22Rv1 (cell line): ENCODE results near the gene RNGTT.

Experiments
- H3K27ac ChIP-seq: fragments of 450-650 bp; 2 replicates; pipeline ENCODE4 v1.5.1; 2017
- ZFX ChIP-seq: fragments of 450-650 bp; IDR thresholded peaks from 2 replicates; pipeline ENCODE4 v1.6.1; 2017; ENCODE audit warnings: antibody characterized with exemption, borderline replicate concordance
- TF ChIP-seq, protein P1 (sequence below): fragments of 450-650 bp; IDR thresholded peaks from 2 replicates; pipeline ENCODE4 v1.5.1; 2017; ENCODE audit warnings: mild to moderate bottlenecking

Gene RNGTT

DNA sequence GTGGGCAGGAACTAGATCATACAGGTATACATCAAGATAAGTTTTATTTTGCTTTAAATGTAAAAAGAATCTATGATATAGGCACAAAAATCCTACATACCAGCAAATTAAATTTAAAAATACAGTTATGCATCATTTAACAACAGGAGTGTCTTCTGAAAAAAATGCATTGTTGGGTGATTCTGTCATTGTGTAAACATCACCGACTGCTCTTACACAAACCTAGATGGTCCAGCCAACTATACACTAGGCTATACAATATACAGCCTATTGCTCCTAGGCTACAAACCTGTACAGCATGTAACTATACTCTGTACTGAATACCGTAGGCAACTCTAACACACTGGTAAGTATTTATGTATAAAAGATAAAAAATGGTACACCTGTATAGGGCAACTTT, 139.4 kb downstream of the RNGTT start:
- no peak overlapping the region for H3K27ac ChIP-seq
- TF ChIP-seq, protein P1, sequence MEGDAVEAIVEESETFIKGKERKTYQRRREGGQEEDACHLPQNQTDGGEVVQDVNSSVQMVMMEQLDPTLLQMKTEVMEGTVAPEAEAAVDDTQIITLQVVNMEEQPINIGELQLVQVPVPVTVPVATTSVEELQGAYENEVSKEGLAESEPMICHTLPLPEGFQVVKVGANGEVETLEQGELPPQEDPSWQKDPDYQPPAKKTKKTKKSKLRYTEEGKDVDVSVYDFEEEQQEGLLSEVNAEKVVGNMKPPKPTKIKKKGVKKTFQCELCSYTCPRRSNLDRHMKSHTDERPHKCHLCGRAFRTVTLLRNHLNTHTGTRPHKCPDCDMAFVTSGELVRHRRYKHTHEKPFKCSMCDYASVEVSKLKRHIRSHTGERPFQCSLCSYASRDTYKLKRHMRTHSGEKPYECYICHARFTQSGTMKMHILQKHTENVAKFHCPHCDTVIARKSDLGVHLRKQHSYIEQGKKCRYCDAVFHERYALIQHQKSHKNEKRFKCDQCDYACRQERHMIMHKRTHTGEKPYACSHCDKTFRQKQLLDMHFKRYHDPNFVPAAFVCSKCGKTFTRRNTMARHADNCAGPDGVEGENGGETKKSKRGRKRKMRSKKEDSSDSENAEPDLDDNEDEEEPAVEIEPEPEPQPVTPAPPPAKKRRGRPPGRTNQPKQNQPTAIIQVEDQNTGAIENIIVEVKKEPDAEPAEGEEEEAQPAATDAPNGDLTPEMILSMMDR, result no peak
- TF ChIP-seq ZFX, result no peak

DNA sequence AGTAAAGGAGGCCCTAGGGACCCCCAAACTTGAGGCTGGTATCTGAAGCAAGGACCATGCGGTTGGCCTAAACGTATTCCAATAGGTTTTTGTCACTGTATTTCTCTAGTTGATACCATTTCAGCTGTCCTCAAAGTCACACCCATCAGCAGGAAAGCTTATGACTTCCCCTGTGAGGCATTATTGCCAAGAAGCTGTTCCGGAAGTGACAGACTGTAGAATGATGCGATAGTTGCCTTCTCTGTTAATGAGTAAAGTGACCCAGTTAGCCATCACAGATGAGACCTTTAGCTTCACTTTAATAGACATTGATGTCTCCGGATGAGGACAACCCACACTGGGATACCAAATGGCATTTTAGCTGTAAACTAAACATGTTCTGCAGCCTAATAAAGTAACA, 147.9 kb downstream of the RNGTT start:
- TF ChIP-seq ZFX, result no peak

DNA sequence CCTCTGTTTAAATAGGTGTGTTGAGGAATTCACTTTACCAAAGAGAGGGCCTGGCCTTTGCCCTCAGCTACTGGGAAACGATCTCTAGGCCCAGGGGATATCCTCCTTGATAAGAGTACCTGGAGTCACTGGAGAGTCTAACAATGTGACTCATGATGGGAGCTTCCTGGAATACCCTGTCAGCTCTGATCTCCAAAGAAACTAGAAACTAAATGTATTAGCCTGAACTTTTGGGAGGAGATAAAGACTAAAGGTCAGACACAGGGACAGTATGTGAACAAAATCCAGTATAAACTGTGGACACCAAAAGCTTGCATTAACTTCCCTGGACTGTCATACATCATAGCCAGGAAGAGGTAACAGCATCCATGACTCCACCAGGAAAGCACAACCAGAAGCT, 148.5 kb downstream of the RNGTT start:
- TF ChIP-seq ZFX, result no peak
- TF ChIP-seq, protein P1, result no peak
- H3K27ac ChIP-seq, result no peak overlapping the region

More for the DNA sequence above, 147.9 kb downstream of the RNGTT start:
- no peak overlapping the region for H3K27ac ChIP-seq

DNA sequence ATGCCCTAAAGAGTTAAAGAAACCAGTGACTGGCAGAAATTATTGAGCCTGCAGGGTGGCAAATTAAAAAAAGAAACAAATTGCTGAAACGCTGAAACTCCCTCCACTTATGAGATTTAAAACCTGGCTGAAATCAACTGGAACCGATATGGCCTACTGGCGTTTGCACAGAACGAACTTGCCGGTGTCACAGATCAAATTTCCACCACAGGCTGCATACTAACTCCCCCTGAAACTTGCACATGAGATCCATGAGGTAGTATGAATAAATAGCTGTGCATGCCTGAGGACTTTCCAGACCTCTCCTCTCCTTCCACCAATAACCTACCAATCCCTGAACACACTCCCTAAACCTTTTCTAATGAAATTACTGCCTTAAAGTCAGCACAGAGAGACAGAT, 150.4 kb downstream of the RNGTT start:
- H3K27ac ChIP-seq, result no peak overlapping the region
- TF ChIP-seq, protein P1, result no peak
- no peak for TF ChIP-seq ZFX

DNA sequence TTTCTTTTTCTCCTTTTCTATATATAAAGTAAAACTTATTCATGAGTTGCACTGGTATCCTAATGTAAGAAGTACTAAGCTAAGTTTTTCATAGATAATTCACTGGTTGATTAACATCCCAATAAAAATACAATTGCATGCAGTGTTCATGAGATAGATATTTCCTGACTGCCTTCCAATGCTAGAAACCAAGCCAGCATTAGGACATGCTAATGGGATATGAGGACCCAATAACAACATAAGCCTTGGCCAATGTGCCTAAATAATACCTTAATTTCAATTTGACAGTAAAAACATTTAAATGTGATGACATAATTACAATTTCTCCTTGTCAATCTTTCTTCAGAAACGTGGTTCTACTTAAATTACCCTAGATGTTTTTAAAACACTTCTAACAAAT, 152.7 kb downstream of the RNGTT start:
- TF ChIP-seq ZFX, result no peak
- TF ChIP-seq, protein P1, result no peak
- no peak overlapping the region for H3K27ac ChIP-seq

DNA sequence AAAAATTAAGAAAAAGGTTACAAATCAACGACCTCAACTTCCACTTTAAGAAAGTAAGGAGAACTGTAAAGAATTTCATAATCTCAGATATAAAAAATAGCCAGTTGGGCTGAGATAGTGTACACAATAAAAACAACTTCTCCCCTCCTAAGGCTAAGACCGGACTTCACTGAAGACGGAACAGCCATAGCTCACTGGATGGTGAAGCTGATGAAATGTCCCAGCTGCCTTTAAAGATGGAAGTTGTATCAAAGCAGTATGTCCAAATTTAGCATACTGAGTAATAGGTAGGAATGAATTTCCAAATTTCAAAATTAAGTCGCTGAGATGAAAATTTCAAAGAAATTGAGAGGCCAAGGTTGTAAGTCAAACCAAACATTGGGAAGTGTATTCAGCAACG, 153.3 kb downstream of the RNGTT start:
- H3K27ac ChIP-seq, result no peak overlapping the region
- no peak for TF ChIP-seq ZFX
- TF ChIP-seq, protein P1, result no peak

DNA sequence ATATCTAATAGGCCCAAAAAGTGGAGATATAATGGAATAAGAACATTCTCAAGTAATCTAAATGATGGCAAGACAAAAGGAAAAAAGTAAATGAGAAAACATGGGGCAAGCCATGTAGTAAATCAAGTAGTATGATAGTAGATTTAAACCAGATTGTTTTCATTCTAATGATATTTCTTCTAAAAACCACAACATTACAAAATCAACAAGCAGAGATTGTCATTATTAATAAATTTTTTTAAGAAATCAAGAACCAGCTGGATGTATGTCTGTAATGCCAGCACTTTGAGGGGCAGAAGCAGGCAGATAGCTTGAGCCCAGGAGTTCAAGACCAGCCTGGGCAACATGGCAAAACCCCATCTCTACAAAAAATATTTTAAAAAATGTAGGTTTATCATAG, 155.0 kb downstream of the RNGTT start:
- TF ChIP-seq ZFX, result no peak
- TF ChIP-seq, protein P1, result no peak
- no peak overlapping the region for H3K27ac ChIP-seq

DNA sequence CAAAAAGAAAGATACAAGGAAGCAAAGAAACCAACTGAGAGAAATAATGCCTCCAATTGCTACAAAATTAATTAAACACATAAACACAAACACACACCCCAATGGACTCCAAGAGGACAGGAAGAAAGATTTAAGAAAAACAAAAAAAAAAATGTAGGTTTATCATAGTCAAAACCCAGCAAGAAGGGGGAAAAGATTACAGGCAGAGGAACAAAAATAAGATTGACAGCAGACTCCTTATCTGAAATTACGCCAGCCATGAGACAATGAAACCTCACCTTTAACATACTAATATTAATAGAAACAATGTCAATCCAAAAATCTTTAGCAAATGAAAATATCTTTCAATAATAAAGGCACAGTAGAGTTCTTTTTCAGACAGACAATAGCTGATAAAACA, 155.8 kb downstream of the RNGTT start:
- TF ChIP-seq ZFX, result no peak
- TF ChIP-seq, protein P1, result no peak
- H3K27ac ChIP-seq, result no peak overlapping the region
